ENCODE data around the gene TIMP2.
A peak's percentile ranks its signal among the peaks of the same experiment; 100 is the strongest.
"Not testable (repeated sequence)": the region's sequence is repeated elsewhere in the genome, so short reads cannot be mapped to it uniquely, and the experiment has no call there.

Gene TIMP2

DNA sequence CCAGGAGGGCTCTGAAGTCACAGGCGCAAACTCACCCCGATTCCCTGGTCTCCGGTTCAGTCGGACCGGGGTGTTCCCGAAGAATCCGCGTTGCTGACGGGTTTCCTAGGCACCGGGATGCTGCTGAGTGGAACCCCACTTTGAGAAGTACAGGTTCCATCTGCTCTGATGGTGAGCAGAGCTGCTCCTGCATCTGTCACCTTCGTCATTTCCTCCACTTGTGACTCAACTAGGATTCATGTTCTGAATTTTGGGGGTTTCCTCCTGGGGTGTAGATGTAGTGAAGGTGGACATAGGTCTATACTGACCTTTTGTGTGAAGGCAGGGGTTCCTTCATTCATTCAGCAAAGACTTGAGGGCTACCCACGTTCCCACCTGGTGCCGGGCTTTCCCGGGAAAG lies 29.5 kb upstream of the TIMP2 start:
- no peak for DNase-seq (ENCODE audit: low read depth)

DNA sequence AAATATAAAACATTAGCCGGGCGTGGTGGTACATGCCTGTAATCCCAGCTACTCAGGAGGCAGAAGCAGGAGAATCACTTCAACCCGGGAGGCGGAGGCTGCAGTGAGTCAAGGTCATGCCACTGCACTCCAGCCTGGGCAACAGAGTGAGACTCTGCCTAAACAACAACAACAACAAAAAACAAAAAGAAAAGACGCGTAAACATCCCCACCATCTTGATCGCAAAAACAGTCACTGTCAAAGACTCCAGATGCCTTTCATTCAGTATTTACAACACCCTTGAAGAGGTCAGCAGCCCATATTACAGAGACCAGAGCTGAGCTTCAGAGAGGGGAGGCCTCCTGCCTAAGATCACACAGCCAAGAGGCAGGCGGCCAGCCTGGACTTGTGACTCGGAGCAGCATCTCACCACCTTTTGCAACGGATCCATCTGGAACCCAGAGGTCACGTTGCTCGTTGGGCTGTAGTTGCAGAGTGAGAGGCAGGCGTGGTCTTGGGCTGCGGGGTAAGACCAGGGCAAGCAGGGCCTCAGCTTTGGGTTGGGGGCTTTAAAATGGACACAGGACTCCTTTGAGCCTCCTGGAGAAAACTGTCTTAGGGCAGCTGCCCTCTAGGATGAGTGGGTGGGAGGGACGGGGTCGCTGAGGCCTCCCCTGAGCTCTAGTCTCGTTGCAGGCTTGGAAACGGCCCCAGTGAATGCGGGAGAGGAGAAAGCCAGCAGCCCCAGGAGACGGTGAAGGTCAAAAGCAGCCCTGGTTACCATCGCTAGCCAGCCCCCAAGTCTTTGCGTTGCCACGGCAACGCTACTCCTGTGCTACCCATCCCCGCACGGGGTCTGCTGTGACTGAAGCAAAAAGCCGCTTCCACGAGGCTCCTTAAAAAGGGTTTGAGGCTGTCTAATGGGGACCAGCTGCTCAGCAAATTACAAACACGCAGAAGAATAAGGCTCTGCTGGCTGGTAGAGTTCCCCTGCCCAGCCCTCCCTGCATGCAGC lies 28.5 kb upstream of the TIMP2 start:
- DNase-seq (ENCODE audit: low read depth), result no peak

DNA sequence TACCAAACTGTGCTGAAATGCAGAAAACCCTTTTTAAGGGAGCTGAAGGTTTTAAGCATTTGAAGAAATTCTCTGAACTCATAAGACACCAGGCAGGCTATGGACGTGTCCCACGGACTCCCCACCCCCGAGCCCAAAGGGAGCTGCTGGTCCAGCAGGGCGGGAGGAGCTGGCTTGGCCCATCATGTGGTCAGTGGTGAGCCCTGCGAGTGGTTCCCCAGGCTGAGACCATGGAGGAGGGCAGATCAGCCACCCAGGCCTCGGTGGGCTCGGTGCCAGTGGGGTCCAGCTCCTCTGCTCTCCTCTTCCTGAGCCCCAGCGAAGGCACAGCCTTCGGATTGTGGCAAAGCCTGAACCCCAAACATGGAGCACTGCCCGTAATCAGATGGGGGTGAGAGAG lies 27.5 kb upstream of the TIMP2 start:
- no peak for DNase-seq (ENCODE audit: low read depth)

GRCh38 chr17:78951967-78952551 lies 26.9 kb upstream of the TIMP2 start:
- DNase-seq (ENCODE audit: low read depth), result no peak

DNA sequence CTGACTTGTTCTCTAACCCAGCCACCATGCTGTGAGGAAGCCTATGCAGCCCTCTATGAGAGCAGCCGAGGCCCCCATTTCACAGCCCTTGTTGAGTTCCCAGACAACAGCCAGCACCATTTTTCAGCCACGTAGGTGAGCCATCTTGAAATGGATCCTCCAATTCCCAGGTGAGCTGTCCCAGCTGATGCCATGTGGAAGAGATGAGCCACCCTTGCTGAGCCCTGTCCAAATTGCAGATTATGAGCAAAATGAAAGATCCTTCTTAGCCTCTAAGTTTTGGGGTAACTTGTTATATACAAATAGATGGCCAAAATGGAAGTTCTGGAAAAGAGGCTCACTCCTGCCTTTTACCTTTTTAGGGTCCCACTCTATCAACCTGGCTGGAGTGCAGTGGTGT lies 25.7 kb upstream of the TIMP2 start:
- no peak for DNase-seq (ENCODE audit: low read depth)

DNA sequence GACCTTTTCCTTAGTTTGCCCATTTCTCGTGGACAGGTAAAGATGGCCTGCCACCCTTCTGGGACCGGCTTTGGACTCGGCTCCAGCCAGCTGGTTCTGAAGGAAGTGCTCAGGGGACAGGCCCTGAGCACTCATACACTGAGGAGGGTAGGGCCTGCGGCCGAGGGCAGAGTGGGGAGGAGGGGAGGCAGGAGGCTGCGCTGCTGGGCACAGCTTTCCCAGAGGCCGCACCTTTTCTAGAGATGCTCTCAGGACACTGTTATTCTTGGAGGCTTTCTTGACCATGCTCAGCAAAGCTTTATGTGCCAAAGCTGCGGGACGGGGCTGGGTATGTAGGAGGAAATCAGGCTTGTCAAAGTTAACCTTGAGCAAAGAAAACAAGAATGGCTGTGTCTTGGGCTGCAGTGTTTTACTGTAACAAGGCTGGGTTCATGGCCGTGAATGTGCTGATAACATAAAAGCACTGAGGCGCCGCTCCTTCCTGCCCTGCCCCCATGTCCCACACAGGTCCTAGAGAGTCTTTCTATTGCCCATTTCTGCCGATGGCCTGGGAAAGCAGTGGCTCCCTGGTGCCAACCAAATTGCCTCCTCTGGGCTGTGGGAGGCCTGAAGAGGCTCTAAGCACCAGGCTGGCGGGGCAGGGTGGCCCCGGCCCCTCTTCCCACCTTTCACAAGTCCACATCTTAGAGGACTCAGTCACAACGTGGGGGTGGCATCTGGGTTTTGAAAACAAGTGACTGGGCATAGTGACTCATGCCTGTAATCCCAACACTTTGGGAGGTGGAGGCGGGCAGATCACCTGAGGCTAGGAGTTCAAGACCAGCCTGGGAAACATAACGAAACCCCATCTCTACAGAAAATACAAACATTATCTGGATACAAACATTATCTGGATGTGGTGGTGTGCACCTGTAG lies 22.3 kb upstream of the TIMP2 start:
- no peak for DNase-seq (ENCODE audit: low read depth)

GRCh38 chr17:78946631-78947030 lies 21.4 kb upstream of the TIMP2 start:
- DNase-seq (ENCODE audit: low read depth), result no peak

- no peak for DNase-seq (ENCODE audit: low read depth)
Measured at GRCh38 chr17:78946131-78946530, 20.9 kb upstream of the TIMP2 start.

GRCh38 chr17:78945455-78945854 lies 20.3 kb upstream of the TIMP2 start:
- not testable (repeated sequence) for DNase-seq (ENCODE audit: low read depth)

DNA sequence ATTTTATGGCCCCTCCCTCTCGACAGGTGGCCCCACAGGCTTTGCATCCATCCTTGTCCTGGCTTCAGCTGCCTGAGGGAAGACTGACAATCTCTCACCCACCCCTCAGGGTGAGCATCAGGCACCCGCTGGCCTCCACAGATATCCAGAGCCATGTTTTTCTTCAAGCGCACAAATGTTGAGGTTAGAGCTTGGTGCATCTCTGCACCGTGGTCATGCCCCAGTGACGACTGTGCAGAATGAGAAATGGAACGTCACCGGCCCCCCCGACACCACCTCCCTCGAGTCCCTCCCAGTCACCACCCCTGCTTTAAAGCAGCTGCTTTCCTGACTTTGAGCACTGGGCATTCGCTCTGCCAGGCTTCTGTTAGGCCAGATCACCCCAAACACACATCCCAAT lies 19.8 kb upstream of the TIMP2 start:
- no peak for DNase-seq (ENCODE audit: low read depth)

GRCh38 chr17:78944026-78944425 lies 18.8 kb upstream of the TIMP2 start:
- DNase-seq (ENCODE audit: low read depth), result no peak

DNA sequence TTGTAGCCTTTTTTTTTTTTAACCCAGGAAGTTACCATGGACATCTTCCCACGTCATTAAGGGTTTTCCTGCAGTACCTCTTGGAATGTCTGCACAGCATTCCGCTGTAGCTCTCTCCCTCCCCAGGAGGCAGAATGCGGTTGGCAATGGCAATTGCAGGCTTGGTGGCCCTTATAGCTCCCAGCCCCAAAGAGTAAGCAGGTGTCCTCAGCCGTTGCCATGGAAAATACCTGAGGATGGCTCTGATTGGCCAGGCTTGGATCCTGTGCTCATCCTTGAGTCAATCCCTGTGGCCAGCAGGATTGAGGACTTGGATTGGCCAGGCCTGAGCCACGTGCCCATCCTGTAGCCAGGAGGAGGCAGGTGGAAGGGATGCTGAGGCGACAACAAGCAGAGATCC lies 15.5 kb upstream of the TIMP2 start:
- DNase-seq (ENCODE audit: low read depth), result no peak

GRCh38 chr17:78940258-78940657 lies 15.1 kb upstream of the TIMP2 start:
- DNase-seq (ENCODE audit: low read depth), result no peak

- DNase-seq (ENCODE audit: low read depth), result no peak
Measured at GRCh38 chr17:78939615-78940014, 14.4 kb upstream of the TIMP2 start.

DNA sequence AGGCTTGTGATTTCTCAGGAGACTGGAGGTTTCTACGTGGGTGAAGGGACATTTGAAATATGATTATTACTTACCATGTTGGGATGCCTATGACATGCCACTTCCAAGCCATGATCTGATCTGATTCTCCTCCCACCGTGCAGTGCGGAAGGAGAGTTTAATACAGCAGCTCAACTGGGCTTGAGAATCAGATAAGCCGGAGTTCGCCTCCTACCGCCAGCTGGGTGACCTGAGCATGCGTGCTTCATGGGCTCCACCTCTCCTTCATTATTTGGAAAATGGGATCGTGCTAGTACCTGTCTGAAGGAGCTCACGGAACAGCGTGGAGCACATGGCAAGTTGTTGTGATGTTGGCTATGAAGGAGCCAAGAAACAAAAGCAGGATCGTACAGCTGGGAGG lies 12.4 kb upstream of the TIMP2 start:
- no peak for DNase-seq (ENCODE audit: low read depth)

GRCh38 chr17:78935419-78936323 lies 10.5 kb upstream of the TIMP2 start:
- DNase-seq (ENCODE audit: low read depth), result peak; percentile 95

DNA sequence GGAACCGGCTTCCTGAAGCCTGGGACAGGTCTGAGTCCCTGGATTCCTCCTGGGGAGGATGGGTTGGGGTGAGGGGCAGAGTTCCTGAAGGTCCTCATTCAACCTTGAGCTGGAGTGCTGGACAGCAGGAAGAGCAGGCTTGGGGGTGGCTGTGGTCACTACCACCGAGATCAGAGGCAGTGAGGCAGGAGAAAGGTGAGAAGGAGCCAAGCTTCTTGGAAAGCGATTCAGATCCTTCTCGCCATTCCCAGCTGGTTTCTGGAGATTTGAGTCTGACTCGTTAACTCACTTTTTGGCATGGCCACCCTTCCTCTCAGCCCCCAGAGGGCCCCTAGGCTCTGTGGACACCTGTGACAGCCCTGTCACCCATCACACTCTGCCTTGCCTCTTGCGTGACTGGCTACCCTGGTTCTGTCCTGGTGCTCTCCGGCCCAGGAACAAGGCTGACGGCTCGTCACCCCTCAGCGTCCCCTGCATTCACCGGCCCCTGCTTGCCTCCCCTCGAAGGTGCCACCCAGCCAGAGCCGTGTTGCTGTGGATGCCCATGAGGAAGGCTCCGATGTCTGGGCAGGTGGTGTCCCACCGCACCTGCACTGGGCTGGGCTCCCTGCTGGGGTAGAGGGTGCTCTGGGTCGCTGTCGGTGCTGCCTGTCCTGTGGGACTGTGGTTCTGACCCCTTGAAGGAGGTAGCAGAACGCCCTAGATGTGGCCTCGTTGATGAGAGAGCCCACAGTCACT lies 9.7 kb upstream of the TIMP2 start:
- DNase-seq (ENCODE audit: low read depth), result no peak

- peak; percentile 97 for DNase-seq (ENCODE audit: low read depth)
Measured at GRCh38 chr17:78933959-78934568, 8.9 kb upstream of the TIMP2 start.

- DNase-seq (ENCODE audit: low read depth), result peak; percentile 91
Measured at GRCh38 chr17:78933025-78933958, 8.1 kb upstream of the TIMP2 start.
